ENCODE measurements around the gene CFAP299.

CFAP299 gene

DNA sequence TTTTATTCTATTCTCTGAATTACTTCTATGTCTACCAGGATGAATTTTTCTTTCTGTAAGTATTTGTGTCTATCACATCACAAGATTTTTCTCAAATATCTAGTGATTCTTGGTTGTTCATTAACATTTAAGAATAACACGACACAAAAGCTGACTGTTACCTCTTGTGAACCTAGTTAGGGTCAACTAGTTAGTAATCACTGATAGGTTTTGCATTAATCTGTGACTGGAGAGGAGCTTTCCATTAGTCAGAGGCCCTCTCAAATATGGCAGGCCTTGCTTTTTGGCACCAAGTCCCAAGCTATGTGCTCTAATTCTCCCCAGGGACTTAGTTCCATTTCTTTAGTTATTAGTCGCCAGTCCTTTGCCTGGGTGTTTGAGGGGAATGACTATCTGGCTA is 259.2 kb downstream of the CFAP299 start:
- POLR2A ChIA-PET (ENCODE audit: low non-redundant PET) = no interaction called here
- DNase-seq (ENCODE audit: low spot score) = no peak

DNA sequence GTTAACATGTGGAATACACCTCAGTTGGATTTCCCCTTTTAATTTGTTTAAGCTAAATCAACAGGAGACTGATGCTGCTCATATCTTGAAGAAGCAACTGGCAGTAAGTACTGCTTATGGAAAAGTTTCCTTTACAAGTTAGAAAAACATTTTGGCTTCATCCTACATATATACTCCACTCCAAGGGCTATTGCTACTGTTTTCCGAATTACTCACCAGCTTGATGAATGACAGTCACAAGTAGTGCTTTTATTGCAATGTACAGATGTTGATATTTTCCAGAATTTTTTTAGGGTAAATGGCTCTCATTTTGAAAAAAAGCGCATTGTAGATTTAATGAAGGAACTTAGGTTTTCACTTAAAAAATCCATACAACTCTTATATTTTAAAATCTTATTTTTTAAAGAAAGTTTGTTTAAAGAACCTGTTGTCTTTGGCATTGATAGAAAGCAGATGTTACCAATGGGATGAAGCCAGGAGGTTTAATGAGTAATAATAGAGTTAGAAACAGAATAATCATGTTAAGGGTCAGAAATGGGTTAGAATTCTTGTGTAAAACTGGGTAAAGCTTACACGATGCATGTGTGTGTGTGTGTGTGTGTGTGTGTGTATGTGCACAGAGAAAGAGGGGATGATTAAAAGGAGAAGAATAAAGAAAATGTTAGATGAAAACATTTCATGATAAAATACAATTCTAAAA is 272.9 kb downstream of the CFAP299 start:
- H3K27ac ChIP-seq = no peak overlapping the region
- ChIA-PET POLR2A (ENCODE audit: low non-redundant PET) (no interaction called here), CTCF (no interaction called here)
- no peak for DNase-seq (ENCODE audit: low spot score)
- TF ChIP-seq, protein P1, sequence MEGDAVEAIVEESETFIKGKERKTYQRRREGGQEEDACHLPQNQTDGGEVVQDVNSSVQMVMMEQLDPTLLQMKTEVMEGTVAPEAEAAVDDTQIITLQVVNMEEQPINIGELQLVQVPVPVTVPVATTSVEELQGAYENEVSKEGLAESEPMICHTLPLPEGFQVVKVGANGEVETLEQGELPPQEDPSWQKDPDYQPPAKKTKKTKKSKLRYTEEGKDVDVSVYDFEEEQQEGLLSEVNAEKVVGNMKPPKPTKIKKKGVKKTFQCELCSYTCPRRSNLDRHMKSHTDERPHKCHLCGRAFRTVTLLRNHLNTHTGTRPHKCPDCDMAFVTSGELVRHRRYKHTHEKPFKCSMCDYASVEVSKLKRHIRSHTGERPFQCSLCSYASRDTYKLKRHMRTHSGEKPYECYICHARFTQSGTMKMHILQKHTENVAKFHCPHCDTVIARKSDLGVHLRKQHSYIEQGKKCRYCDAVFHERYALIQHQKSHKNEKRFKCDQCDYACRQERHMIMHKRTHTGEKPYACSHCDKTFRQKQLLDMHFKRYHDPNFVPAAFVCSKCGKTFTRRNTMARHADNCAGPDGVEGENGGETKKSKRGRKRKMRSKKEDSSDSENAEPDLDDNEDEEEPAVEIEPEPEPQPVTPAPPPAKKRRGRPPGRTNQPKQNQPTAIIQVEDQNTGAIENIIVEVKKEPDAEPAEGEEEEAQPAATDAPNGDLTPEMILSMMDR (conservative IDR thresholded peaks at IDR 0.05; ENCODE audit: low read depth) = no peak

More for the DNA sequence above, 259.2 kb downstream of the CFAP299 start:
- TF ChIP-seq, protein P1 (conservative IDR thresholded peaks at IDR 0.05; ENCODE audit: low read depth) = no peak
- no peak overlapping the region for H3K27ac ChIP-seq
- CTCF ChIA-PET = no interaction called here

DNA sequence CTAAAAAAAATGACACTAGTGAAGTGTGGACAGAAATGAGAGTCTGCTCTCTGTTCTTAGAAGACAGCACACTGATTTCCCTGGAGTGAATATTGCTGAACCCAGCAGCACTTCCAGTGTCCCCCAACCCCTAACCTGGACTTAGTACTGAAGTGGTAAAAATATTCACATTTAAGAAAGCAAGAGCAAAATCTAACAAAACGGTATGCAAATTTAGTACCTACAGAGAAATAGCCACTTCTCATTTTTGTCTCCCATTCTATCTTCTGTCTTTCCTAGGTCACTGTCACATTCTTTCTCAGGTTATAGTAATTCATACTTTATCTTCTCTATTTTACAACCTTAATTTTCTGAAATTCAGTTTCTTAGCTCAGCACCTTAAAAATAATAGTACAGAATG is 274.7 kb downstream of the CFAP299 start:
- no peak overlapping the region for H3K27ac ChIP-seq

DNA sequence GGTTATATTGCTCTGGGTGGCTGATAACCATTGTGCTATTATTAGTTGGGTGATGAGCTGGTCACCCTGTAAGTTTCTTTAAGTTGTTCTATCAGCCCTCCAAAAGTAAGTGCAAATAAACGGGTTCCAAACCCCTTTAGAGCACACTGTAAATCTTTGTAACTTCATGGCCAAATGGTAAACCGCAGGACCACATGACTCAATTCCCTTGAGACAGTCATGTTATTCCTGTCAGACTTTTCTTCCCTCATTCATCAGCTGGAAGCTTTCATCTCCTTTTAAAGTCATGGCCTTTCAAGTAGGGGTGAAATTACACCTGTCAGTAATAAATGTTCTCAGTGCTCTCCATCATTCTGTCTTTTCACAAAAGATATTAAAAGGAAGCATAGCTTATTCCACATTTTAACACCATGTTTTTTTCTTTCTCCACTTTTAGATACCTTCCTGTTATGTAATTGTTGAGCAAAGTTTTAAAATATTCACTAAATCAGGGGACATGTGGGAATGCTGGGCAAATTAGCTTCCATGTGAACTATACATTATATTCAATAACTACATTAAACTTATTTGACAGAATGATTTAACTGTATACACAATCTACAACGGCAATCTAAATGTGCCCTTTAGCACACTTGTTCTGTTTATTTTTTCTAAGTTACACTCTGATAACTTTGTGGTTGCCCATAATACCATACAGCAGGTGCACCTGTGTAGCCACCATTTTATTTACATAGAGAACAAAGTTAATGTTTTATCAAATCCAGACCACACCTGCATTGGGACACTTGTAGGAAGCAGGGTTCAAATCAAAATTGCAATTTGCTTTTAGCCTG is 275.5 kb downstream of the CFAP299 start:
- H3K27ac ChIP-seq = no peak overlapping the region
- CTCF ChIA-PET = interaction anchor here (0.6 kb wide), 1 partner anchor 10 kb away, joined by 3 read pairs; no protein-coding TSS in a partner anchor
- POLR2A ChIA-PET (ENCODE audit: low non-redundant PET) = no interaction called here
- TF ChIP-seq, protein P1 (conservative IDR thresholded peaks at IDR 0.05; ENCODE audit: low read depth) = no peak
- no peak for DNase-seq (ENCODE audit: low spot score)

More for the DNA sequence above, 274.7 kb downstream of the CFAP299 start:
- TF ChIP-seq, protein P1 (conservative IDR thresholded peaks at IDR 0.05; ENCODE audit: low read depth) = no peak
- POLR2A ChIA-PET (ENCODE audit: low non-redundant PET) = no interaction called here
- DNase-seq (ENCODE audit: low spot score) = no peak
- CTCF ChIA-PET = interaction anchor here (0.6 kb wide), 1 partner anchor 11 kb away, joined by 3 read pairs; no protein-coding TSS in a partner anchor

DNA sequence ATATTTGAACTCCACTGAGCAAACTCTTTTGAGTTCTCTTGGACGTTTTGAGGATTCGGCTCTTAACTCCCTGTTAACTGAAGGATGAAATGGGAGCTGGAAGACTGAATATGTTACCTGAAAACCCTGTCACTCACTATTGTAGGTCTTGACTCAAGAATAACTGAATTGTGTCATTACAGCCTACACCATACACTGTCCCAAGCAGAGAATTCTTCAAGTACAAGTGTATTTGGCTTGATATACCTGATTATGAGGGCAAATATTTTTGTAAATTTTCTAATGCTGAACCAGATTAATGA is 276.1 kb downstream of the CFAP299 start:
- H3K27ac ChIP-seq = no peak overlapping the region
- no peak for DNase-seq (ENCODE audit: low spot score)
- TF ChIP-seq, protein P1 (conservative IDR thresholded peaks at IDR 0.05; ENCODE audit: low read depth) = no peak
- CTCF ChIA-PET = interaction anchor here (0.6 kb wide), 1 partner anchor 260 kb away, joined by 3 read pairs; no protein-coding TSS in a partner anchor
- POLR2A ChIA-PET (ENCODE audit: low non-redundant PET) = no interaction called here

DNA sequence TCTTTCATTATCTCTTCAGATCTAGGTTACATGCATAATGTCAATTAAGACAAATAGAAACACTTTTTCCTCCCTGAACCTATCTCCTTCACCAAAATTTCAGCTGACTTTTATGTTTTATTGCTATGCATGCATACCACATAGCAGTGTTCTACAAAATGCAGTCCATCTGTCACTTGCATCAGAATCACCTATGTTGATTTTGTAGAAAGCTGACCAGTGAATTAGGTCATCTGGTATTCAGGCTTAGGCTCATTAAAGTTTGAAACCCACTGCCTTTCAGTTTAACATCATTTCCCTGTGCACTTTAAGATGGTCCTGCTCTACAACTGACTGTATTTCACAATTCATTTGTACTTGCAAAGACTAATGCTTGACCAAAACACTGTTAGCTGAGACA is 277.9 kb downstream of the CFAP299 start:
- TF ChIP-seq, protein P1 (conservative IDR thresholded peaks at IDR 0.05; ENCODE audit: low read depth) = no peak
- no peak overlapping the region for H3K27ac ChIP-seq
- DNase-seq (ENCODE audit: low spot score) = no peak
- ChIA-PET POLR2A (ENCODE audit: low non-redundant PET) (no interaction called here), CTCF (interaction anchor here (0.6 kb wide), 1 partner anchor 738 kb away, joined by 3 read pairs; no protein-coding TSS in a partner anchor)
